G401.6 (cell line): ENCODE results near the gene ADAM12.

Experiments used
- FAIRE-seq: peaks from 2 replicates; lab custom pipeline; 2012; peaks lifted over from hg19 to GRCh38; lab: Jason Lieb, UNC

ADAM12 gene, protein sequence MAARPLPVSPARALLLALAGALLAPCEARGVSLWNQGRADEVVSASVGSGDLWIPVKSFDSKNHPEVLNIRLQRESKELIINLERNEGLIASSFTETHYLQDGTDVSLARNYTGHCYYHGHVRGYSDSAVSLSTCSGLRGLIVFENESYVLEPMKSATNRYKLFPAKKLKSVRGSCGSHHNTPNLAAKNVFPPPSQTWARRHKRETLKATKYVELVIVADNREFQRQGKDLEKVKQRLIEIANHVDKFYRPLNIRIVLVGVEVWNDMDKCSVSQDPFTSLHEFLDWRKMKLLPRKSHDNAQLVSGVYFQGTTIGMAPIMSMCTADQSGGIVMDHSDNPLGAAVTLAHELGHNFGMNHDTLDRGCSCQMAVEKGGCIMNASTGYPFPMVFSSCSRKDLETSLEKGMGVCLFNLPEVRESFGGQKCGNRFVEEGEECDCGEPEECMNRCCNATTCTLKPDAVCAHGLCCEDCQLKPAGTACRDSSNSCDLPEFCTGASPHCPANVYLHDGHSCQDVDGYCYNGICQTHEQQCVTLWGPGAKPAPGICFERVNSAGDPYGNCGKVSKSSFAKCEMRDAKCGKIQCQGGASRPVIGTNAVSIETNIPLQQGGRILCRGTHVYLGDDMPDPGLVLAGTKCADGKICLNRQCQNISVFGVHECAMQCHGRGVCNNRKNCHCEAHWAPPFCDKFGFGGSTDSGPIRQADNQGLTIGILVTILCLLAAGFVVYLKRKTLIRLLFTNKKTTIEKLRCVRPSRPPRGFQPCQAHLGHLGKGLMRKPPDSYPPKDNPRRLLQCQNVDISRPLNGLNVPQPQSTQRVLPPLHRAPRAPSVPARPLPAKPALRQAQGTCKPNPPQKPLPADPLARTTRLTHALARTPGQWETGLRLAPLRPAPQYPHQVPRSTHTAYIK

DNA sequence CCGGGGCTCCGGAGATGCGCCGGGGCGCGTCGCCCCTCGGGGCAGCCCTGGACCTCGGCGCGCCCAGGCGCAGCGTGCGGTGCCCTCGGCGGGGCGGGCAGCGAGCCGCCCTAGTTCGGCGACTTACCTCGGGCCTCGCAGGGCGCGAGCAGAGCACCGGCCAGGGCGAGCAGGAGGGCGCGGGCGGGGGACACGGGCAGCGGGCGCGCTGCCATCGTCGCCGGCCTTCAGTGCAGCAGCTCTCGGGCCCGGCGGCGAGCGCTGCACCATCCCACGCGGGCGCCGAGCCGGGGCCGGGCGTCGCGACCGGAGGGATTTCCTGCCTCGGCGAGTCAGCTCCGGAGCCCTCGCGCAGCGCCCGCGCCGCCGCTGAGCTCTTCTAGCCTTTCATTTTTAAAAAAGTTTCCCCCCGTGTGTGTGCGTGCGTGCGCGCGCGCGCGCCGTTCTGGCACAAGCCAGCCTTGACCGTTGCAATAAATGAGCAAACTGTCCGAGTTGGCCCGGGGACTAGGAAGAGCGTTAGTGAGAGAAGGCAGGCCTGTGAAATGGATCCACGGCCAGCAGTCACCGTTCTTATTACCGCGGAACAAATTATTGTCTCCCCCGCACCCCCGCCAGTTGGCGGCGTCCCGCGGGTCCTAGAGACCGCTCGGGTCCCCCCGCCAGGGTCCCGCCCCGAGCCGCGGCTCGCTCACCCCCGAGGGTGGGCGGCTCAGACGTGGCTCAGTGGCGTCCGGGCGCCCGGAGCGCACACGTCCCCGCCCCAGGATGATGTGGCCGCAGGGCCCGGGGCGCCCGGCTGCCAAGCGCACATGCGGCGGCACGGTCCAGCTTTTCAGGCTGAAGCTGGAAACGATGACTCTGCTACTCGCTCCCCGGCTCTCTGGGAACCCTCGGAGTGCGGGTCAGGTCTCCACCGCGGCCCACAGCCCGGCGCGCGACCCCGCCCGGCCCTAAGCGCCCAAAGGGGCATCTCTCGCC is at the start of gene ADAM12:
TSS of gene ADAM12 (minus strand) at position 547 of the 981 bp plus-strand sequence. CDS start at position 215, 332 bp downstream.
- FAIRE-seq: no peak

DNA sequence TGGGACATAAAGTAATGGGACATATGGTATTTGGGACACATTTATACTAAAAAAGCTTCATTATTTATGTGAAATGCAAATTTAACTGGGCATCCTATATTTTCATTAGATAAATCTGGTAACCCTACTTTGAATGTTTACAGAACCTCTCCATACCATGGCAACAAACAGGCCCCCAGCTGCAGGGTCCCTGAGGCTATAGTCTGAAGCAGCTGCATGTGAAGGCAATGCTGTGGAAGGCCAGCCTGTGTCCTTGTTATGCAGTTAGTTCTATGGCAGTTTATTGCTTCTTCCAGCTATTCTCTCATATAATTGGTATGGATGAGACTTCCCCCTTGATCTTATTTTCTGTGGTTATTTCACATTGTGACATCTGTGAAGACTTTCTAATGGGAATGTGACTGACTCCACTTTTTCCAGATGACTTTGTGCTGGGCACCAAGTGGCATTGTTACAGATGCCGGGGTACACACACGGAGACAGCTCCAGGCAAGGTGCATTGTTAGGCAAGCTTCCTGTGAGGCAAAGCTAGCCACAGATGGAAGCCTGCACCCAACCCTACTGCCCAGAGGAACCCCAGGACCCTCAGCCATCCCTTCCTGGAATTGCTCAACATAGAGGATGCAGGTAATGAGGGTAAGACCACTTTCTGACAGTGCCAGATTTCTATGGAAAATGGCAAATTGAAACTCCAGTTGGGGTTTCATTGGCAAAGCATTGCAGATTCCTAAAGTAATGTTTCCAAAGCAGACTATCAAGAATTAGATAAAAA is 49.5 kb upstream of the ADAM12 start:
- no peak for FAIRE-seq

DNA sequence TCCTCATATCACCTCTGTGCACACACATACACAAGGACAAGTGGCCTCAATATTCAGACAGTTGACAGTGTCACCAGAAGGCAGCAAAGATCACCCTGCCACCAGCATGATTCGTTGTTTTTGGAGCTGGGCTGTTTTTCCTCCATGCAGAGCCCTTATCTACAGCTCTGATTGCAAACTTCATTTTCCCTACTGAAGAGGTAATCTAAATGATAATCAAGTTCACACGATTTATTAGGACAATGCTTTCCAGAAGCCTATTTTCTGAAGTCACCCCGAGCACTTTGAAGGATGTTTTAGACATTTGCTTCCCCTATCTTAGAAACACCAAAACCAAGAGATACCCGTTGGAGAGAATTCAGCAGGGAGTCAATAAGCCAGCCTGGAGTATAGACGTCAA is 46.0 kb upstream of the ADAM12 start:
- FAIRE-seq: no peak

DNA sequence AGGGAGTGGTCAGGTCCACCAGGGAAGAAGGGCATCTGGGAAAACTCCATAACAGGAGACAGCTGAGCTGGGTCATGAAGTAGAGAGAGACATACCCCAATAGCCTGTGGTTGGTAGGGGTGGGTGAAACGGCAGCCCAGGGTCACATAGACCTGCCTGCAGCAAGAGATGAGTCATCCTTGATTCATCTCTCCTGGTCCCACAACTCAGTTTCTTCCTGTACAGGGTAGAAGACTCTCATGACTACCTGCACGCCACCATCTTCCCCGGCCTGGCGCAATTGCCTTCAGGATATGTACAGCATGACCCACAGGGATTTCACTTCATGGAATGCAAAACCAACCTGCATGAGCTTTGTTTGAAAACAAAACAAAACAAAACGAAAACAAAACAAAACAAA is 45.1 kb upstream of the ADAM12 start:
- FAIRE-seq: no peak

DNA sequence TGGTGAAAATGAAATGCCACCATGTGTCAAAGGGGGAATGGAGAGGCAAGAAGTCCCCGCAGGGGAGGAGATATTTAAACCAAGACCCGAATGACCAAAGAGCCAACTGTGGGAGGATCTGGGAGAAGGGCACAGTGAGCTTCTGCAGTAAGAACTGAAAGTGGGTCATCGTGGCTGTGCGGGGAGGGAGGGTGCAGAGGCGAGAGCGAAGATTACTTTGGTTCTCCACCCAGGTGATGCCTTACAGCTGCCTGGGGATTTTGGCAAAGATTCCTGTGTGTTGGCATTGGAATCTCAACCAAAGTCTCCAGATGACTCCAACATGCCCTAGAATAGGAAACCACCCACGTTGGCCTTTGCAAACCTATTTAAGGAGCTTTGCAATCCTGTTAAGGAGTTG is 44.2 kb upstream of the ADAM12 start:
- no peak for FAIRE-seq

DNA sequence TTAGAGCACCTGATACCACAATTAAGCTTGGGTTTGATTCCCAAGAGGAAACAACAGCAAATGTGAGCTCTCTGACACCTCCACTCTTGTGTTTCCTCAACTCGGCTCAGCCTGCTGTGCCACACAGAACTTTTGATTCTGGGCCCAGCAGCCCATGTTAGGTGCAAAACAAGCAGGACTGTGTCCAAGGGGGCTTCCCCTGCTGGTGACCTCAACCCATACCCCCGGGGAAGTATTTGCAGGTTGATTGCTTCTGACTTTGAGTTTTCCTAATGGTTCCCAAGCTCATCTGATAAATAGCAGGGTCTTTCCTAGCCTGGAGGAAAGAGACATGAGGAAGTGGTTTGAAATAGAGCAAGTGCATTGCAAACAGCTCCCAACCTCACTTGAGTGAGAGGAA is 43.5 kb upstream of the ADAM12 start:
- no peak for FAIRE-seq

DNA sequence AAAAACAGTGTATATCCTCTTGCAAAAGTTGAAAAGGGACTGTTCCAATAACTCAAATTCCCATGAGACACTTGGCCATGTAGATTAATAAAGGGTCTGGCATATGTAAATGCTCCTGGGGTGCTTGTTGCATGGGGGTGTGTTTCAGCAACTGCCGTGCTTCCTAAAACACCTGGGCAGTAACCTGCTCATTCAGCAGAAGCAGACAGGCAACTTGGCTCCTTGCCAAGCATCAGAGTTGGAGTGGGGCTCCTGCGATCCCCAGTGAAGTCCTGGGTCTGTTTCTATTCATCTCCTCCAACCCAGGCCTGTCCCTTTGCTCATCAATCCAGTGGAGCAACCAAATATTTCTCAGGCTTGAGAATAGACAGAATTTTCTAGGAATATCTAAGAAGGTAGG is 42.2 kb upstream of the ADAM12 start:
- no peak for FAIRE-seq

DNA sequence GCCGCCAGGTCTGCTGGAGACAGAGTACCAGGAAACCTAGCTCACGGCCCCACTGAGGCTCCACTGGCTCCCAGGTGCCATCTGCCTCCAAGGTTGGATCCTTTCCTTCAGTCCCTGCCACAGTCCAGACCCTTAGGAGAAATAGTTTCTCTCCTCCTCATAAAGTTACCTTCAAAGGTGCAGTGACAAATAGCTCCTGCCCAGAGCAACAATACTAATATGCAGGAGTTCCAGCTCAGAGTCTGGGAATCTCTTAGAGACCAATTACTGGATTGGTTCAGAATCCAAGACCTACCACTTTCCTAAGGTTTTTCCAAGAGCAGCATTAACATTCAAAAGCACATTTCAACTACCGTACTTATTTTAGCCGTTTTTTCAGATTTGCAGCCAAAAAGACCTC is 41.0 kb upstream of the ADAM12 start:
- no peak for FAIRE-seq

DNA sequence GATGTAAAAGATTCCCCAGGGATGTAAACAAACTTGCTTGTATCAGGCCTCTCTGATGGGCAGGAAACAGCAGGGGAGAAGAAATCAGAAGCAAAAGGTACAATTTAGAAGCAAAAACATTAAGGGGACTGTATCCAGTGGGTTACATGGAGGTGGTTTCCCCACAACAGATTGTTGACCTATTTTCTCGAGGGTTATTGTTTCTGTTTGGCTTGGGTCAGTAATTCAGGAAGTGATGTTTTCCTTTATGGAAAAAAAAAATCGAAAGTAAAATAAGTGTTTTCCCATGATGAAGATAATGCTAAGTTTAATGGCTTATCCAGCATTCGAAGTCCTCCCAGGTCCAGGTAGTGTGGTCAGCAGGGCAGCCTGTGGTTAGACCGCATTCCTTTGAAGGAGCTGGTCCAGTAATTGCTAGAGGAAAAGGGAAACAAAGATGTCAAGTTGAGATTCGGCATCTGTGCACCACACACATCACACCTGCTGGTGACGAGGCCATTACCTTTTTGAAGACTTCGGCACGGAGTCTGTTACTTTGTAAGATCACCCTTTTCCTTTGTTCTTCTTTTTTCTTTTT is 37.3 kb upstream of the ADAM12 start:
- FAIRE-seq: no peak

DNA sequence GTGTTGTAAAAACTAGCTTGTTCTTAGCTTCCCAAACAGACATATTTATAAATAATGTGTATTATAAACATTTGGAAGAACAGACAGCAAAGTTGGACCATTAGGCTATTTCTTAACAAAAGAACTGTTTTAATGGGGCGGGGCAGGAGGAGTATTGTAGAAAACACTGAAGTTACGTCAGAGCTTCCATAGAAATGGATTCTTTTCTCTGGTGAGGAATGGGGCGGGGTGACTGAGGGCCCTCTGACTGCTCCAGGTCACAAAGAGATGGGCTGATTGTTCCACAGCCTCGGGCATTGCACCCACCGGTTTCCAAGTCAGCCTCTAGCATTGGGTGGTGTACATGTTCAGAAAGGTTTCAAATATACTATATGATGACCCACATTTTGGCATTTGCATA is 36.8 kb upstream of the ADAM12 start:
- no peak for FAIRE-seq

DNA sequence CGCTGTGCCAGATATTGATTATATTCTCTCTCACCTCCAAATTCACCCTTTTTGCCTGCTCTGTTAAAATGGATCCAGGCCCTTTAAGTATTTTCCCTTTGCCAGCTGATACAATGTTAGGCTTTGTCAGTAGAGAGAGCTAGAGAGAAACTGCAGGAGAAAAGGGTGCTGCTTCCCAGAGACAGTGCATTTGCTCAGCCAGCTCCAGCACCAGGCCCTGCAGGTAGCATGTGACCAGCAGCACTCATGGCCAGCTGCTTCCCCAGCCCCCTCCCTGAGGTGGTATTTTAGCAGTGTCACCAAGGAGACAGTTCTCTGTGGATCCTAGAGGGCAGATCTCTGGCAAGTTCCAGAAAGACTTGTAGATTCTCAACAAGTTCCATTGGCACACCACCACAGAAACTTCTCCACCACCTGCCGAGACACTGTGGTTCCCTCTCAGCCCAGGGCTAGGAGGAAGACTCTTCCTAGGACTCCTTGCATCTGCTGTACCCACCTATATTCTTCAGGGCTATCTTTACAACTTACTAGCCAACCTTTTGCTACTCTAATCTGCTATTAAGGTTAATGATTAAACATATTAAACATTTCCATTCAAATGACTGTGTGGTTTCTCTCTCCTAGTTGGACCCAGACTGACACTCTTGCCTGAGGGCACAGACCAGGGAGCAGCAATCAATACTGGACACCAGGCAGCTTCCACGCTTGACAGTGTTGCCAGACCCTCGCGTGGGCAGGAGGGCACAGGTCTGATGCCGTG is 35.6 kb upstream of the ADAM12 start:
- FAIRE-seq: no peak

DNA sequence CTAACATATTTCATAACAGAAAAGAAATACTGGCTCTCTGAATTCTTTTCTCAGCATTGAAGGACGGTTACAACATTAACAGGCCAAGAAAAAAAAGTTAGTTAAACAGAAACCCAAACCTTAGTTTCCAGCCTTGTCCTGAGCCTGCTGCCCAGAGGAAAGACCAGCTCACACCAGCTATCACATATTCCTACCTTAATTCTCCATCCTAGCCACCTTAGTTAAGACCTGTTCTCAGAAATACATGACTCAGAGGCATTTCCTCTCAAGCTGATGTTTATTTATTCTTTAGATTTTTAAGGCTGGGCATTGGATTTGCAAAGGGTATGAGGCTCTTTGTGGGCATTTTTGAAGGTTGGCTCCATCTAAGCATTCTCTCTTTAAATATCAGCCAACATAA is 34.3 kb upstream of the ADAM12 start:
- no peak for FAIRE-seq

DNA sequence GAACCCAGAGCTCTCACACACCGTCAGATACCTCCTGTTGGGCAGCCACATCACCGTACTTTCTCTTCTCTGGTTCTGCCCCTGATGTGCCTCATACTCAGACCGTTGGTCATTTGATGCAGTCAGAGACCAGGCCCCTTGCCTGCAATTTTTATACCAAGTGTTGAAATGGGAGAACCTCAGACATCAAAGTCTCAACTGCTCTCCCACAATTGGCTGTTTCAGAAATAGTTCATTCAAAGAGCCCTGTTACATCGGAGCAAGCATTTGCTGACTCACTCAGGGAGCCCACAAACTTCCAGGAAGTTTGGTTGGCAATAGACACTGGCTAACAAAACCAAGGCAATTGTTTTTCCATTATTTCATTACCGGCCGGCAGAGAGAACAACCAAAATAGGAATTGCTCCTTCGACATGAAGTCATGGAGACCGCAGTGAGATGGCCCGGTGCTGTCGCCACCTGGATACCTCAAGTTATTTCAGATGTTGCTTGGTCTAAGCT is 33.5 kb upstream of the ADAM12 start:
- FAIRE-seq: no peak

DNA sequence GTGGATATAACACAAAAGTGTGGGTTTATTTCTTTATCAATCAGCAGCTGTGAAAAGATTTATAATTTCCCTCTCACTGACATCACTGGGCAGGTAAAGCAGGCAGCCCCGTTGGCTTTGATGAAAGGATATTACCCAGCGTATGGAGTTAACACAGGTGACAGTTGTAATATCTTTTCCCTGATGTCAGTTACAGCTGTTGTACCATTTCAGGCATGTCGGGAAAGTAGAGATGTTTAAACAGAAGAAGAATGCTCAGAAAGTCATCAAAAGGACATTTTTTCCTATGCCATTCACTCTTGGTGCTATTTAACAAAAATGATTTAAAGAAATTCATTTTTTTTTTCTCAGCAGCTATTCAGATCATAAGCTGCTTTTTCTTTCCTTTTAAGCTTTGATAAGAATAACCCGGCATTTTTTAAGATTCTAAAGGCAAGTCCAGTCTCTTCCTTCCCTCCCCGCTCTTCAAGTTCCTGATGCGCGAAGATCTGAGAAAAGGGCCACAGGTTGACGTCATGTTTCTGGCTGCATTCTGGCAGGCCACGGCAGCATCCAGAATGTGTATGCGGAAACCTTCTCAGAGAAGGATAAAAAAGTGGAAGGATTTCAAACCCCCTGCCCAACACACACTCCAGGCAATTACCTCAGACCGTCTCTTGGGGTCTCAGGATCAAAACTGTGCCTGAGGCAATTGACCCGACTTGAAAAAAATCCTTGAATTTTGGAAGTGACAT is 32.5 kb upstream of the ADAM12 start:
- FAIRE-seq: no peak

DNA sequence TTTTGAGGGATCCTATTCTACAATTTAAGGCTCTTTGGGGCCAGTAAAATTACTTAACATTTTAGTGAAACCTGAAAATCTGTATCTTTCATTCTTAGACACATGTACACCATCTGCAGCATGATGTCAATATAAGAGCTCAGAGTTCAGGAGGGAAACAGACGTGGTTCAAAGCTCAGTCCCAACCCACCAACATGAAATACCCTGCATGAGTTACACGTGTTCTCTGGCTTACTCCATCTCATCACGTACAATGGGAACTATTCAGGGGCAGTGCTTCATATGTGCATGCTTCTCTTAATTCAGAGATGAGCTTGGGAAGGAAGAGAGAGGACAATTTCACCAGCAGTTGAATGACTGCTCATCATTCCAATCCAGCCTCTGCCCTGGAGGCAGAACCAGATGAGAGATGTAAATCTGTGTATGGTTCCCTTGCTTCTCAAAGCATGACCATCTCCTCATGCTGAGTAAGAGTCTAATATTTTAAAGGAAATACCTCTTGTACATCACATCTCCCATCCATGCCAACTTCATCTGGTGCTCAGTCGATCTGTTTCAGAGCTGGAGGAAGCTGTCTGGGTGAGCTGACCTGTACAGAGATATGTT is 29.0 kb upstream of the ADAM12 start:
- no peak for FAIRE-seq

DNA sequence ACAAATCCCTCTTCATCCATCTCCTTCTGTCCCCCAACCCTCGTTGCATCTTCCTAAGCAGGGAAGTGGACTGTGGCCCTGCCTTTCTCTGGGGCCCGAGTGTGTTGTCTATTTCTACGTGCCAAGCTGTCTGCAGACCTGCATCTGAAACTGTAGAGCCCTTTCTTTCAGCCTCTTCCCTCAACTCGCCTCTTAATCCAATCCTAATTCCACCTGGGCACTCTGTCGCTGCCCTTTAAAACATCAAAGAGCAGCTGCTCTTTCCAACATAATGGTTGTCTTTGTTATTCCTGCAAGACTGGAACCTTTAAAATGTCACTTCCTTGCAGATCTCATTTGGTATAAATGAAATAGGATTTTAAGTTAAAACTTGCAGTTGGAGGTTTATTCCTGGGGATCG is 21.5 kb upstream of the ADAM12 start:
- no peak for FAIRE-seq

DNA sequence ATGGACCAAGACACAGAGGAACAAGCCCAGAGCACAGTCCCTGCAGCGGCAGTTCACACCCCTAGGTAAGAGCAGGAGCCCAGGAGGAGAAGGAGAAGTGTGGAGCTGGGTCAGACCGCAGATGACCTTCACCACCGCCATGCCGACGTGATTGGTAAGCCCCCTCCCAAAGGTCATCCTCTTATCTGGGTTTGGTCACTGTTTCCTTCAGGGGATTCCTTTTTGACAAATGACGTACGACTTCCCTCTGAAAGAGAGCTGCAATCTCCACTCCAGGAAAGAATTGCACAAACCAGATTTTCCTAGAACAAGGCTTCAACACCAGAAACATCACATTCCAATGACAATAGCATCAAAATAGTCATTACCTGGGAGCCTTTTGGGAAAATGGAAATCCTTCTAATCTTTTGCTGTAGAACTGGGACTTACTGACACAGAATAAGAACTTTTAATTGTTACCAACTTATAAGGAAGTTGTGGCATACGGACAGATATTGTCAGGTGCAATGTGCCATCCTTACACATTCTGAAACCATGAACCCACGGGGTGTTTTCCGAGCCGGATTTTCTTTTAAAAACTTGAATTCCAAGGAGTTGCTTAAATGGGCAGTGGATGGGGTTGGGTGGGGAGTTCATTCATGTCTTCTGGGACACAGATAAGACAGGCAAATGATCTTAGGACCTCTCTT is 20.8 kb upstream of the ADAM12 start:
- no peak for FAIRE-seq

DNA sequence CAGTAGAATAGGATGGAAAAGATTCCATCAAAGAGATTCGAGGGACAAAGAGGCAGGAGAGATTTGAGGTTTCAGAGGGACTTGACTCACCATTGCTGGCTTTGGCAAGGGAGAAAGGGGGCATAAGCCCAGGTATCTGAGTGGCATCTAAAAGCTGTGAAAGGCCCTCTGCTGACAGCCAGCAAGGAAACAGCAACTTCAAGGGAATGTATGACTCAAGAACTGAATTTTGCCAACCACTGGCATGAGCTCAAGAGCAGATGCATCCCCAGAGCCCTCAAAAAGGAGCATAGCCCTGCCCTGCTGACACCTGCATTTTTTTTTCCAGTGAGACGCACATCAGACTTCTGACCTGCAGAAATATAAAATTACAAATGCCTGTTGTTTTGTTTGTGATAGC is 19.6 kb upstream of the ADAM12 start:
- no peak for FAIRE-seq
